Karpas-422 (cell line): Measurements from ENCODE around the gene R3HDM4. TPM values are rescaled to one million over a fixed set of nuclear protein-coding genes. Genes with fewer than 3 reads are reported as not detected.

Experiments used
- DNase-seq: peaks from one replicate; pipeline ENCODE4 v3.0.0-alpha.2; 2015
- H2AFZ ChIP-seq: fragments of 200-600 bp; sonication (generic); 2 replicates; pipeline ENCODE4 v1.6.1; 2014; ENCODE audit warnings: antibody characterized with exemption, low read length, mixed read lengths
- H3K27ac ChIP-seq: fragments of 200-600 bp; sonication (generic); 2 replicates; pipeline ENCODE4 v1.5.1; 2014; ENCODE audit warnings: mild to moderate bottlenecking, low read length, moderate library complexity
- H3K27me3 ChIP-seq: fragments of 200-600 bp; sonication (generic); 2 replicates; pipeline ENCODE4 v1.6.1; 2014; ENCODE audit warnings: low read length, mixed read lengths
- H3K36me3 ChIP-seq: fragments of 200-600 bp; sonication (generic); 2 replicates; pipeline ENCODE4 v1.6.1; 2014; ENCODE audit warnings: low read length, mixed read lengths; ENCODE audit not compliant: insufficient read depth
- H3K4me1 ChIP-seq: fragments of 200-600 bp; sonication (generic); 2 replicates; pipeline ENCODE4 v1.6.1; 2014; ENCODE audit warnings: mild to moderate bottlenecking, low read length, mixed read lengths
- H3K4me2 ChIP-seq: fragments of 200-600 bp; sonication (generic); 2 replicates; pipeline ENCODE4 v1.6.1; 2014; ENCODE audit warnings: low read length, low read depth, mild to moderate bottlenecking; ENCODE audit not compliant: poor library complexity, severe bottlenecking
- H3K4me3 ChIP-seq: fragments of 200-600 bp; sonication (generic); 2 replicates; pipeline ENCODE4 v1.5.1; 2014; ENCODE audit warnings: mild to moderate bottlenecking, antibody characterized with exemption, low read length, mixed read lengths
- H3K79me2 ChIP-seq: fragments of 200-600 bp; sonication (generic); 2 replicates; pipeline ENCODE4 v1.6.1; 2014; ENCODE audit warnings: mild to moderate bottlenecking, low read length, mixed read lengths
- H3K9ac ChIP-seq: fragments of 200-600 bp; sonication (generic); 2 replicates; pipeline ENCODE4 v1.6.0; 2014; ENCODE audit warnings: low read length
- H3K9me2 ChIP-seq: fragments of 200-600 bp; sonication (generic), shearing (Covaris generic); replicated peaks from 2 replicates; pipeline ENCODE4 v1.6.0; 2014; ENCODE audit warnings: mild to moderate bottlenecking, low read length, moderate library complexity; ENCODE audit not compliant: insufficient read depth
- H3K9me3 ChIP-seq: fragments of 300-700, 200-600 bp; sonication (generic); 2 replicates; pipeline ENCODE4 v1.6.1; 2014; ENCODE audit warnings: low read length, mixed read lengths
- H4K20me1 ChIP-seq: fragments of 200-600 bp; sonication (generic); 2 replicates; pipeline ENCODE4 v1.6.1; 2014; ENCODE audit warnings: mild to moderate bottlenecking, antibody characterized with exemption, low read length, low read depth; ENCODE audit not compliant: insufficient read depth
- total RNA-seq: library from RNA; depleted of rRNA; stranded (reverse); fragments of >200 nt; shearing (Covaris generic); gene quantifications from 2 replicates; pipeline ENCODE4 v1.2.3, GENCODE V29; 2014; ENCODE audit warnings: low replicate concordance

R3HDM4 gene
- total RNA-seq, 1 experiment from 2014 or later = 41.9 TPM

DNA sequence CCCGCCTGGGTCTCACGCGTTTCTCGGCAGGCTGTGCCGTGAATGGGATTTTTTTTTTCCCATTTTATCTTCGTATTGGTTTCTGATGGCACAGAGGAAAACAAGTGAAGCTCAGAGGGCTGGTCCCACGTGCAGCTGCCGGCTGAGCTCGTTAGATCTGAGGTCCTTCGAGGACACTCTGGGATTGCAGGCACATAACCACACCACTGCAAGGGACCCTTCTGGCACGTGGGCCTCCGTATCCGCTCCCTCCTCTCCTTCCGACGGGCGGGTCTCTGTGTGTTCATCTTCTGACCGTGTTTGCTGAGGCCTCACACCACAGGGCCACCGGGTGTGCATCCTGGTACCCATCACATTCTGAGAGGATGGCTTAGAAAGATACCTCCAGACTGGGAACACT is 36.9 kb downstream of the R3HDM4 start:
- H4K20me1 ChIP-seq = no peaks in the 10 kb centered on the region
- no peak overlapping the region for H2AFZ ChIP-seq
- no peak overlapping the region for H3K4me3 ChIP-seq
- no peak overlapping the region for H3K9ac ChIP-seq
- H3K4me2 ChIP-seq = no peak overlapping the region
- peaks cover 11% of the 10 kb centered on the region for H3K4me1 ChIP-seq
- H3K27ac ChIP-seq = no peak overlapping the region
- H3K79me2 ChIP-seq = no peaks in the 10 kb centered on the region
- DNase-seq = no peak
- H3K36me3 ChIP-seq = no peaks in the 10 kb centered on the region
- no peaks in the 10 kb centered on the region for H3K27me3 ChIP-seq
- H3K9me3 ChIP-seq = no peaks in the 10 kb centered on the region
- H3K9me2 ChIP-seq = no peaks in the 10 kb centered on the region

DNA sequence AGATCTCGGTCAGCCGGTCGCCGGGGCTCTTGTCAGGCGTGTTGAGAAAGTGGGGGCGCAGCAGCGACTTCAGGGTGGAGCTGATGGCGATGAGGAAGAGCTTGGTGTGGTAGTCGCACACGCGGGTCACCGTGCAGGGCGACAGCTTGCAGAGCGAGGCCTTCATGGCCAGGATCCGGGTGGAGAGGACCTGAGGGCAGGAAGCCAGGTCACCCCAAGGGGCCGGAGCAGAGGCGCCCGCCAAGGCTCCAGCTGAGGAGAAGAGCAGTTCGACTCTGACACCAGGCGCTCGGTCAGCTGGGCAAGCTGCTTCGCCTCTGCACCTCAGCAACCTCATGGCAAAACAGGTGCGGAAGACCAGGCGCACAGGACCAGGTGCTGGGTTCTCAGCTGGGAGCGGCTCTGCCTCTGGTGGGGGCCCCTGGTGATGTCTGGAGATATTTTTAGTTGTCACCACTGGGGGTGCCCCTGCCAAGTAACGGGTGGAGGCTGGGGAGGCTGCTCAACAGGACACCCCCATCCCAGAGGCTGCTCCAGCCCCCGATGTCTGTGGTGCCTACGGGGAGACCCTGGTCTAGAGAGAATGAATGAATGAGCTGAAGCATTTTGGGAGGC is 37.6 kb downstream of the R3HDM4 start:
- Histone ChIP-seq H3K36me3 (no peaks in the 10 kb centered on the region), H2AFZ (no peak overlapping the region), H3K79me2 (no peaks in the 10 kb centered on the region), H3K9me3 (no peaks in the 10 kb centered on the region), H3K4me3 (no peak overlapping the region), H3K4me1 (peaks cover 11% of the 10 kb centered on the region), H4K20me1 (no peaks in the 10 kb centered on the region), H3K9ac (no peak overlapping the region), H3K27me3 (no peaks in the 10 kb centered on the region), H3K4me2 (no peak overlapping the region), H3K9me2 (no peaks in the 10 kb centered on the region), H3K27ac (no peak overlapping the region)
- DNase-seq = no peak

DNA sequence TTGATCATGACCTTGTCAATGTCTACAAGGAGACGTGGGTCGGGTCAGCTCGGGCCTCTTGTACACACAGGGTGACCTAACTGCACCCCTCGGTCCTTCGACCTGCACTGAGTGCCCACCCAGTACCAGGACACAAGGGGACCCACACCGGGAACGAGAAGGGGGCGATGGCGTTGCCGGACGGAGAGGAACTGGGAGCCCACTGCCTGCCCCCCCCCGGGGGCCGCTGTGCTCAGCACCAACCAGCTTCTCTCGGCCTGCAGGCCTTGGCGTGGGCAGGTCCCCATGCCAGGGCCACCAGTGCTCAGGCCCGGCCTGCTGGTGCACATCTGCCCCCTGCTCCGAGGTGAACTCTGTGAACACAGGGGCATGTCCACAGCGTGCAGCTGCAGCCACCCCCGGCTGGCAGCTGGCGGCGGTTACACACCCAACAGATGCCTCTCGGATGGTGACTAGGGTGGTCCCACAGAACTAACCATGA is 39.4 kb downstream of the R3HDM4 start:
- H3K9me2 ChIP-seq = no peaks in the 10 kb centered on the region
- no peaks in the 10 kb centered on the region for H3K79me2 ChIP-seq
- no peak overlapping the region for H3K27ac ChIP-seq
- no peak overlapping the region for H3K9ac ChIP-seq
- H3K4me2 ChIP-seq = no peak overlapping the region
- H4K20me1 ChIP-seq = no peaks in the 10 kb centered on the region
- H2AFZ ChIP-seq = no peak overlapping the region
- H3K36me3 ChIP-seq = 0 out of 2 replicates have a peak, but pooled peaks cover 3% of the 10 kb centered on the region
- H3K4me3 ChIP-seq = peak overlapping the region; percentile 40; the same call in 1 of the 2 replicates
- DNase-seq = no peak
- peaks cover 11% of the 10 kb centered on the region for H3K4me1 ChIP-seq
- H3K9me3 ChIP-seq = no peaks in the 10 kb centered on the region
- no peaks in the 10 kb centered on the region for H3K27me3 ChIP-seq

DNA sequence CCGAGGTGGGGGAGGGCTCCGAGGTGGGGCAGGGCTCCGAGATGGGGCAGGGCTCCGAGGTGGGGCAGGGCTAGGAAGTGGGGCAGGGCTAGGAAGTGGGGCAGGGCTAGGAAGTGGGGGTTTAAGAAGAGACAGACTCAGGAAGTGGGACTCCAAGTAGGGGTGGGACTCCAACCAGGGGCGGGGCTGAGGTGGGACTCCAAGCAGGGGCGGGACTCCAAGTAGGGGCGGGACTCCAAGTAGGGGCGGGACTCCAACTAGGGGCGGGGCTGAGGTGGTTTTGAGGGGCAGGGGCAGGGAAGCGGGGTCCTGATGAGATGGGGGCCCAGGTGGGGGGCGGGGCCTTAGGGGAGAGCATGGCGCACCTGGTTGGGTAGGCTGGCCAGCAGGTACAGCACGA is 39.9 kb downstream of the R3HDM4 start:
- Histone ChIP-seq H3K9me3 (no peaks in the 10 kb centered on the region), H4K20me1 (no peaks in the 10 kb centered on the region), H3K4me2 (no peak overlapping the region), H3K9me2 (no peaks in the 10 kb centered on the region), H3K79me2 (no peaks in the 10 kb centered on the region), H3K4me3 (peak overlapping the region; percentile 40; the same call in 1 of the 2 replicates), H3K36me3 (0 out of 2 replicates have a peak, but pooled peaks cover 3% of the 10 kb centered on the region), H3K9ac (no peak overlapping the region), H3K27me3 (no peaks in the 10 kb centered on the region), H3K27ac (no peak overlapping the region), H3K4me1 (peaks cover 11% of the 10 kb centered on the region), H2AFZ (no peak overlapping the region)
- peak; percentile 91 for DNase-seq

DNA sequence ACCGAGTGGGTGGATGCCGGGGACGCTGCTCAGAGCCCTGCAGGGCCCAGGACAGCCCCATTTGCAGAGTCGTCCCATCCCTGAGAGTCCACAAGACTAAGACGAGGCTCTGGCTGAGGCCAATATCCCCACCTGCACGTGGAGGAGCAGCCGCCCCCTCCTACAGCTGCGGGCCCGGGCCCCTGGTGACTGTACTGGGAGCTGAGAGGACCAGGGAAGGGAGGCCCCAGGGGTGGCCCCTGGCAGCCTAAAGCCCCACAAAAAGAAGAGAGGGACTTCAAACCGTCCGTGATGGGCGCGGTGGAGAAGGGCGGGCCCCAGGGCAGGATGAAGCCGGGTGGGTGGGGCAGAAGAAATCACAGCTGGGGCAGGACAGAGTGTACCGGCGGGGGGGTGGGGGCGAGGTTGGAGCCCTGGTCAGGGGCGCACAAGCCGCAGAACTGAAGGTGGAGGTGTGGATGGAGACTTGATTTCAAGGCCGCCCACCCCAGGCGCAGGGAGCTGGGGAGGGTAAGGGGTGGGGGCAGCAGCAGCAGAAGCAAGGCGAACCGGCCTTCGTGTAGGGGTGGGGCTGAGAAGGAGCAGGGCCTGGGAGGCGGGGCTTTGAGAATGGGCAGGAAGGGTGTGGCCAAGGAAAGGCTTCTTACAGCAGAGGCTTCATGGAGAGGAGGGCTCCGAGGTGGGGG is 40.6 kb downstream of the R3HDM4 start:
- no peaks in the 10 kb centered on the region for H3K9me3 ChIP-seq
- peak overlapping the region; percentile 31 for H3K9ac ChIP-seq
- no peaks in the 10 kb centered on the region for H3K9me2 ChIP-seq
- H4K20me1 ChIP-seq = no peaks in the 10 kb centered on the region
- H2AFZ ChIP-seq = no peak overlapping the region
- H3K27me3 ChIP-seq = no peaks in the 10 kb centered on the region
- H3K36me3 ChIP-seq = 0 out of 2 replicates have a peak, but pooled peaks cover 3% of the 10 kb centered on the region
- peak; percentile 95 for DNase-seq
- H3K79me2 ChIP-seq = no peaks in the 10 kb centered on the region
- peak overlapping the region; percentile 57 for H3K27ac ChIP-seq
- peaks cover 11% of the 10 kb centered on the region for H3K4me1 ChIP-seq
- H3K4me3 ChIP-seq = peak overlapping the region; percentile 30; the same call in 1 of the 2 replicates
- peak overlapping the region; percentile 56 for H3K4me2 ChIP-seq

DNA sequence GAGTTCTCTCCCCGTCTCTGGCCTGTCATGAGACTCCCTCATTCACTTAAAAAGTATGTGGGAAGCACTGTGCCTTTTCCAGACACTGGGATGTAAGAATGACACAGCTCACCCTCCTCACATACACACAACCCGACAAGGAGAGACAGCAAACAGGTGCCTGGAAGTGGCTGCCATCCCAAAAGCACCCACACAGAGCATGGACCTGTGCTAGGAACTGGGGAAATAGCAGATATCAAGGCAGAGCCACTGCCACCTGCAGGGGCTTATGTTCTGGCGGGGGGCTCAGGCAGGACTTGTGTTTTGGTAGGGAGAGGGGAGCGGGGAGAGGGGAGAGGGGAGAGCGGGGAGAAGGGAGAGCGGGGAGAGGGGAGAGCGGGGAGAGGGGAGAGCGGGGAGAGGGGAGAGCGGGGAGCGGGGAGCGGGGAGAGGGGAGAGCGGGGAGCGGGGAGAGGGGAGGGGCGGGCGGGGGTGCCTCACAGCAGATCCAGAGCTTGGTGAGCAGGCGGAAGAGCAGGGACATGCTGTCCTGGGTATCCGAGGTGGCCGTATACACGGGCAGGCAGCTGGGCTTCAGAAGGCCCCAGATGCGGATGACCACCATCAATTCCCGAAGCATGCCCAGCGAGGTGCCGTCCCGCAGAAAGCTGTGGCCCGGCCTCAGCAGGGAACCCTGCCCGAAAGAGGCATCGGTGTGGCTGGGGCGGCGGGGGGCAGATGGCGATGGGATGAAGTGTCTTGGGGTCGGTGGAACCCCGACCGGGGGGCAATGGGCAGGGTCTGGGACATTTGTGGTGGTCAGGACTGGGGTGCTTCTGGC is 41.4 kb downstream of the R3HDM4 start:
- Histone ChIP-seq H3K4me3 (no peak overlapping the region), H3K9me2 (no peaks in the 10 kb centered on the region), H3K36me3 (0 out of 2 replicates have a peak, but pooled peaks cover 3% of the 10 kb centered on the region), H3K4me1 (peaks cover 11% of the 10 kb centered on the region), H3K9ac (no peak overlapping the region), H4K20me1 (no peaks in the 10 kb centered on the region), H2AFZ (no peak overlapping the region), H3K9me3 (no peaks in the 10 kb centered on the region), H3K27me3 (no peaks in the 10 kb centered on the region), H3K4me2 (no peak overlapping the region), H3K27ac (peak overlapping the region; percentile 57), H3K79me2 (no peaks in the 10 kb centered on the region)
- DNase-seq = no peak

DNA sequence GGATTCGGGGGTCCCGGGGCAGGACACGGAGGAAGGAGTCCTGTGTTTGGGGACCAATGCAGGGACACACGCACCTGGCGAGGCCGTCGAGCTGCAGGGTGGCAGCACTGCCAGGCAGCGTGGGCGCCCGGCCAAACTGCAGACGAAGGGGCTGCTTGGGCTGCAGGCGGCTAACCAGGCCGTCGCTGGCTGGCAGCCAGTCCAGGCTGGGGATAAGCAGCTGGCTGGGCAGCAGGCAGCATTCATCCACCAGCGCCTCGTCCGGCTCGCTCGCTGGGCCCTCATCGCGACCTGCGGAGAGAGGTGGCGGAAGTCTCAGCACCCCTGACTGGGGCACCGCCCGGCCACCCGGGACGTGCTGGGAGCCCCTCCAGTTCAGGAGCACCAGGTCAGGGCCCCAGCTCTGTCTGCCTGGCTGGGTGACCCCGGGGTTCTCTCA is 42.0 kb downstream of the R3HDM4 start:
- no peak for DNase-seq

DNA sequence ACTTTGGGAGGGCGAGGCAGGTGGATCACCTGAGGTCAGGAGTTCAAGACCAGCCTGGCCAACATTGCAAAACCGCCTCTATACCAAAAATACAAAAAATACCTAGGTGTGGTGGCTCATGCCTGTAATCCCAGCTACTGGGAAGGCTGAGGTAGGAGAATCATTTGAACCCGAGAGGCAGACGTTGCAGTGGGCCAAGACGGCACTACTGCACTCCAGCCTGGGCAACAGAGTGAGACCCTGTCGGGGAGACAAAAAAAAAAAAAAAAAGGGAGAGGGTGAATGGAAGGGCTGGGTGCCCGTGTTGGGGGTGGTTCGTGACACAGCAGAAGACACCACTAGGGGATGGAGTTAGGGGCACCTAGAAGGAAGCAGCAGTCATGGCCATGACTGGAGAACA is 42.7 kb downstream of the R3HDM4 start:
- H3K9me3 ChIP-seq = no peaks in the 10 kb centered on the region
- H3K79me2 ChIP-seq = no peaks in the 10 kb centered on the region
- H3K4me1 ChIP-seq = peaks cover 11% of the 10 kb centered on the region
- H3K9ac ChIP-seq = no peak overlapping the region
- no peak overlapping the region for H2AFZ ChIP-seq
- H3K4me3 ChIP-seq = no peak overlapping the region
- no peaks in the 10 kb centered on the region for H3K9me2 ChIP-seq
- H3K27me3 ChIP-seq = no peaks in the 10 kb centered on the region
- H3K27ac ChIP-seq = no peak overlapping the region
- 0 out of 2 replicates have a peak, but pooled peaks cover 3% of the 10 kb centered on the region for H3K36me3 ChIP-seq
- no peak for DNase-seq
- H4K20me1 ChIP-seq = no peaks in the 10 kb centered on the region
- H3K4me2 ChIP-seq = no peak overlapping the region

More for the DNA sequence above, 42.0 kb downstream of the R3HDM4 start:
- Histone ChIP-seq H4K20me1 (no peaks in the 10 kb centered on the region), H3K9me2 (no peaks in the 10 kb centered on the region), H3K4me3 (no peak overlapping the region), H3K36me3 (0 out of 2 replicates have a peak, but pooled peaks cover 3% of the 10 kb centered on the region), H2AFZ (no peak overlapping the region), H3K9me3 (no peaks in the 10 kb centered on the region), H3K27me3 (no peaks in the 10 kb centered on the region), H3K9ac (no peak overlapping the region), H3K4me1 (peaks cover 11% of the 10 kb centered on the region), H3K4me2 (no peak overlapping the region), H3K27ac (no peak overlapping the region), H3K79me2 (no peaks in the 10 kb centered on the region)
